GM21447 (cell line): ENCODE measurements around the gene TTC5.
A peak's percentile ranks its signal among the peaks of the same experiment; 100 is the strongest.
"Not testable (repeated sequence)": the region's sequence is repeated elsewhere in the genome, so short reads cannot be mapped to it uniquely, and the experiment has no call there.

Experiments used
- ATAC-seq: cut with Tn5 transposase; IDR thresholded peaks from one replicate; pipeline ENCODE4 v1.9.1; 2021; ENCODE audit not compliant: unreplicated experiment

Gene TTC5

GRCh38 chr14:20305265-20306078 is at the start of gene TTC5:
TTC5 (minus strand) TSS chr14:20305951; CDS start chr14:20305937, 14 bp downstream.
- ATAC-seq, result peak; percentile 95

- ATAC-seq, result no peak
These were observed 45.1 kb upstream of the TTC5 start for GRCh38 chr14:20350860-20351259.

GRCh38 chr14:20350282-20350681 is 44.5 kb upstream of the TTC5 start:
- ATAC-seq, result no peak

- ATAC-seq, result no peak
These were observed 42.0 kb upstream of the TTC5 start for GRCh38 chr14:20347747-20348146.

GRCh38 chr14:20346713-20347112 is 41.0 kb upstream of the TTC5 start:
- no peak for ATAC-seq

- no peak for ATAC-seq
These were observed 39.6 kb upstream of the TTC5 start for GRCh38 chr14:20345366-20345765.

- ATAC-seq, result no peak
These were observed 38.1 kb upstream of the TTC5 start for GRCh38 chr14:20343862-20344220.

- ATAC-seq, result peak; percentile 87
These were observed 37.5 kb upstream of the TTC5 start, which contains the start of gene PARP2 for GRCh38 chr14:20343092-20343861. PARP2 (plus strand) TSS chr14:20343635; CDS start chr14:20343642, 7 bp downstream.

GRCh38 chr14:20341646-20342045 is 35.9 kb upstream of the TTC5 start:
- ATAC-seq, result no peak

- ATAC-seq, result not testable (repeated sequence)
These were observed 35.3 kb upstream of the TTC5 start for GRCh38 chr14:20341032-20341431.

- no peak for ATAC-seq
These were observed 28.3 kb upstream of the TTC5 start for GRCh38 chr14:20334017-20334416.

GRCh38 chr14:20333494-20333841 is 27.7 kb upstream of the TTC5 start:
- ATAC-seq, result no peak

- peak; percentile 99 for ATAC-seq
These were observed 27.2 kb upstream of the TTC5 start, which contains the start of gene CCNB1IP1 for GRCh38 chr14:20332788-20333493. CCNB1IP1 (minus strand) TSS chr14:20333279; CDS start chr14:20316523, 16,756 bp downstream.

- no peak for ATAC-seq
These were observed 26.7 kb upstream of the TTC5 start for GRCh38 chr14:20332431-20332787.

GRCh38 chr14:20331053-20331613 is 25.4 kb upstream of the TTC5 start:
- no peak for ATAC-seq

GRCh38 chr14:20329355-20329754 is 23.6 kb upstream of the TTC5 start:
- ATAC-seq, result no peak

GRCh38 chr14:20328705-20329104 is 23.0 kb upstream of the TTC5 start:
- no peak for ATAC-seq

- peak; percentile 59 for ATAC-seq
These were observed 21.5 kb upstream of the TTC5 start for GRCh38 chr14:20327005-20327869.

GRCh38 chr14:20317720-20318119 is 12.0 kb upstream of the TTC5 start:
- no peak for ATAC-seq

GRCh38 chr14:20314026-20314425 is 8.3 kb upstream of the TTC5 start:
- ATAC-seq, result no peak
